GM21528 (cell line): ENCODE results near the gene FLOT1.

ENCODE experiments used
- ATAC-seq: cut with Tn5 transposase; IDR thresholded peaks from one replicate; pipeline ENCODE4 v1.9.1; 2021; ENCODE audit warnings: mild to moderate bottlenecking, moderate library complexity; ENCODE audit not compliant: unreplicated experiment, low FRiP score

Gene FLOT1

DNA sequence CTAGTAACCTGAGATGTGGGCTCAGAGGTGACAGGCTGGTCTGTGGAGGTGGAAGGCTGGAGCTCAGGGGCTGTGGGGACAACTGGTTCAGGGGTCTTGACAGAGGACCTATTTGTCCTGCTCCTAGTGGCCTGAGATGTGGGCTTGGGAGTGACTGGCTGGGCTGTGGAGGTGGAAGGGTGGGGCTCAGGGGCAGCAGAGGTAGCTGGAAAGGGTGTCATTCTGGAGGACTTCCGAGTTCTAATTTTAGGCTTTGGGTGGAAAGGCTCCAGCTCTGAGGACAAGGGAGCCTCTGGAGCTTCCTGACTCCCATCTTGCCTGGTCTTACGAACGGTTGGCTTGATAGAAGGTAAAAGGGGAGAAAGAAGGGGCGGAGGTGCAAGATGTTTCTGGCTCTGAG, 36.9 kb downstream of the FLOT1 start:
- no peak for ATAC-seq

DNA sequence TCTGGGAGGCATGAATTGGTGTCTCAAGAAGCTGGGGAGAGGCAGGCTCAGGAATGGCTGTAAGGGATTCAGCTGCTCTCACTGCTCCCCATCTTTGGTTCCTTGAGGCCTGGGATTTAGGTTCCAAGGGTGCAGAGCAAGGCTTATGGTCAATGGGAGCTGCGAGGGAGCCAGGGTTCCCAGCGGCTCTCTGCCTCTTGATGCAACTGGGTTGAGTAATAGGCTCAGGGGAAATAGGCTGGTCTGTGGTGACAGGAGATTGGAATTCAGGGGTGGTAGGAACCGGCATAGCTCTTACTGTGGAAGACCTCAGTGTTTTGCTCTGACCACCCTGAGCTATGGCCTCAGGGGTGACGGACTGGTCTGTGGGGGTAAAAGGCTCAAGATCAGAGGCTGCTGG, 38.7 kb downstream of the FLOT1 start:
- no peak for ATAC-seq

DNA sequence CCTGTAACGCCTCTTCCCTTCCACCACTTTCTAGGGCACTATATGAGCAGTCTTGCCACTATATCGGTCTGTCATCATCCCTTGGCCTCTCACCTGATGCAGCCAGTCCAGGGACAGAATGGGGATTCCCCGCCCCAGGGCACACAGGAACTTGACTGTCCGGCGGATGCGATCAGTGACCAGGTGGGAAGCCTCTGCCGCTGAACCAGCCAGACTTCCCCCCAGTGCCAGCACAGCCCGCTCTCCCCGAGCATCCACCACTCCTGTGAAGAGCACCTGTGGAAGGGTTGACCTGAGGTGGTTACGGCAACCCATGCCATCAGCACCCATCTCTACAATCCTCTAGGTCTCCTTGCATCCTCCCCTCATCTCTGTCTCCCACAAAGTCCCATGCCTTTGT, 39.5 kb downstream of the FLOT1 start:
- no peak for ATAC-seq

DNA sequence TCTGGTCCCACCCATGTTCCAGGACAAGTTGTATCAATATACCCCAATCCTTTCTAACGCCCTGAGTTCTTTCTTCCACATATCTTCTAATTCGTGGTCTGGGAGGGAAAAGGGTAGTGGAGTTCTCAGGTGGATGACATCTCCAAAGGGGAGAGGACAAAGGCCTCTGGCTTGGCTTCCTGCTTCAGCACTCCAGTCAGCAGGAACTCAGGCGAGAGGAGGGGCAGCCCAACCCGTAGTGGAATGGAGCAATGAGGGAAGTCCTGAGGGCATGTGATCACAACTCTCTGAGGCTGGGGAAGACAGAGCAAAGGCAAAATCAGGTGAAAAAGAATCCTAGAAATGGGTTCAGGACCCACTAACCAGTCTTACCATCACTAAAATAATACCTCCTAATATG, 42.1 kb downstream of the FLOT1 start:
- ATAC-seq, result no peak

- ATAC-seq, result no peak
These were observed 46.1 kb downstream of the FLOT1 start for GRCh38 chr6:30696432-30696831.

DNA sequence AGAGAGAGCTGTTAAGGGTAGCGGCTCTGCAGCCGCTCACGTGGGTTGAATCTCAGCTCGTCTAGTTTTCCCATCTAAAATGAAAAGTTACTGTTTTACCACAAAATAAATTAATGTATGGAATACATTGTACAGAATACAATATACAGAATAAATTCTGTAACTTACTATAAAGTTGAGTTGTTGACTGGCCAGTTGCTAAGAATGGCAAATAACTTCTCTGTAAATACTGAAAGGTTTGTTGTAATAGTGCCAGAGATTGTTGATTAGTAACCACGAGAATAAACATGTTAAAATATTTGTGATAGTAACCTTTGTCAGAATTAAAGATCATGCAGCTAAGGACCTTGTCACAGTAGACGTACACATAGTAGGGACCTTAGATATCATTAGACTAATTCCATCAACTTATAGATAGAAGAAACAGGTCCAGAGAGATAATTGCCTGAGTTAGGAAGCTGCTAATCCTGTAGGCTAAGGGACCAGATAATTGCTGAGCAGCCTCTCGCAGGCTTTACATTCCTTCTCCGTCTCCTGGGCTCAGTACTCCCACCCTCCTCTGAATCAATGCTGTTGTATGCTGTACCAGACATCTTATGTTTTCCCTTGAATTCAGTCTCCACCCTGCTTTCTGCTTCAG, 51.2 kb downstream of the FLOT1 start:
- no peak for ATAC-seq

DNA sequence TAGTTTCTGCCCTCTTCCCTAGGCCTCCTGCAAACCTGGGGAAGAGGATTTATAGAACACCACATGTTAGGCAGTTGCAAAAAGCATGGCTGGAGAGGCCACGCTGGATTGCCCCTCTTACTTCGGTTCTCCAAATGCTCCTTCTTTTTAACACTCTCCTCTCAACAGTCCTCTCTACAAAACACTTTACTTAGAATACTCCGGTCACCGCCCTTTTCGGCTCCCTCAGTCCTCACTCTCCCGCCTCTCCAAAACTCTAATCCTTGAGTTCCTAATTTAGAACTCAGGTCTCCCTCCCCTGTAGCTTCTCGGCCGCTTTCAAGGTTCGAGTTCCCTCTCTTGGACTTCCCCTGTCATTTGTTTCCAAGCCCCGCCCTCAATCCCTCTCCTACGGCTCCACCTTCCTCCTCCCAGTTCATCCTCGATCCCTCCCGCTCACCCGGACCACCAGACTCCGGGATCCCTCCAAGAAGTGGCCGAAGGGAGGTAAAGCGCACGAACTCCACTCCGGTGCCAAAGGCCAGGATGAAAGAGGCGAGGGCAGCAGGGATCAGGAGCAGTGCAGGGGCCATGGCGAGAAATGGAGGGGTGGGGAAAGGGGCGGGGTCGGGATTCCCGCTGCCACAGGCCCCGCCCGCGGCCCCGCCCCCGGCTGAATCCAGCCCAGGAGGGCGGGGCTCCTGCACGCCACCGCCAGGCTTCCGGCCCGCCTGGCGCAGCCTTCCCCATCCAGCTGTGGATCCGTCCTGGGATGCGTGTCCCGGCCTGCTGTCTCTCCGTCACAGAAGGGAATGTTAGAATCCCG, 51.9 kb downstream of the FLOT1 start, which contains the start of gene NRM:
TSS of gene NRM (minus strand) at position 582 of the 805 bp plus-strand sequence. CDS start at position 572, 10 bp downstream.
- peak; percentile 24 for ATAC-seq

- ATAC-seq, result no peak
These were observed 52.5 kb downstream of the FLOT1 start for GRCh38 chr6:30689985-30690384.

GRCh38 chr6:30689022-30689865, 53.2 kb downstream of the FLOT1 start:
- ATAC-seq, result no peak

DNA sequence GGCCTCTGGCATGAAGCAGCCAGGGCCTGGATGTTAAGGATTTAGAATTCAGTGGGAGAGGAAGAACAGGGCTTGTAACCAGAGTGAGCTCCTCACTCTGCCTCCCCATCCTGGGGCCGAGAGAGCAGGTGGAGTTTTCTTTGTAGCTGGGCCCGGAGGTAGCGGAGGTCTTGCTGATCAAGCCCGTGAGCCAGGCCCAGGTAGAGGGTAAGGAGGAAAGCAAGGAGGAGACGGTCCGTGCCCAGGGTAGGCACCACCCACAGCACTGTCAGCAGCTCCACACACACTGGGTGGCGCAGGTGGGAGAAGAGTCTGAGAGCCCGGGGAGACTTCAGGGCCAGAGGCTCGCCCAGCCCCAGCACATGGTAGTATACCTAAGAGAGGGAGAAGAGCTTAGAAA, 53.9 kb downstream of the FLOT1 start:
- ATAC-seq, result no peak

GRCh38 chr6:30687659-30688431, 54.6 kb downstream of the FLOT1 start:
- ATAC-seq, result no peak

DNA sequence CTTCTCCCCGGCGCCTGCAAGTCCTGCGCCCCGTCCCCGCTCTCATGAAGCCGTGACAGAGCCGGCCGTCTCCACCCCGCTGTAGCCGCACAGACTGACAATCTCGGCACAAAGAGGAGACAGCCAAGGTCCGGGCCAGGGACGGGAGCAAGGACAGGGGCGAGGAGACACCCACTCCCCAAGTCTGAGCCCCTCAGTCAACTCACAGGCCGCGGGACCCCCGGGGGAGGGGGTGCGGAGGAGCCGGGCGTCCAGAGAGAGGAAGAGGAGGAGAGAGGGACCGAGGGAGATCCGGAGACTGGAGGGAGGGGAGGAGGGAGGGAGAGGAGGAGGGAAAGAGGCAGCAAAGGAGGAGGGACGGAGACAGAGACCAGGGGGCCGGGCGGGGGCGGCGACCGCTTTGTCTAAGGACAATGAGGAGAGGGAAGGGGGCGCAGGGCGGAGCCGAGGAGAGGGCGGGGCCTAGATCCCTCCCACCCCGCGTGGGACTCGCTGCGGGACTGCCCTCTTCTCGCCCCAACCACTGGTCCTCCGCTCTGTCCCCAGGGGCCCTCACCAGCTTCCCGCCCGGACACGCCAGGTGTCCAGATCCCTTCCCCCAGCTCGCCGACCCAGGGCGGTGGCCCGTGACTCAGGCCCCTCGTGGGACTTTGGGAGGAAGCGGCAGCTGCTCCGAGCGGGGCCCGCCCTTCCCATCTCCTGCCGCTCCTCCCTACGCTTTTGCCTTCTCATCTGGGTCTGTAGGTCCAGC, 55.4 kb downstream of the FLOT1 start:
- ATAC-seq, result no peak

- ATAC-seq, result no peak
These were observed 56.2 kb downstream of the FLOT1 start, which contains the start of gene PPP1R18 for GRCh38 chr6:30686009-30686907. Gene PPP1R18, minus strand, starts transcription at chr6:30686645. Its CDS starts 627 bp downstream, at chr6:30686018.

- no peak for ATAC-seq
These were observed 57.1 kb downstream of the FLOT1 start for GRCh38 chr6:30685157-30686008.

DNA sequence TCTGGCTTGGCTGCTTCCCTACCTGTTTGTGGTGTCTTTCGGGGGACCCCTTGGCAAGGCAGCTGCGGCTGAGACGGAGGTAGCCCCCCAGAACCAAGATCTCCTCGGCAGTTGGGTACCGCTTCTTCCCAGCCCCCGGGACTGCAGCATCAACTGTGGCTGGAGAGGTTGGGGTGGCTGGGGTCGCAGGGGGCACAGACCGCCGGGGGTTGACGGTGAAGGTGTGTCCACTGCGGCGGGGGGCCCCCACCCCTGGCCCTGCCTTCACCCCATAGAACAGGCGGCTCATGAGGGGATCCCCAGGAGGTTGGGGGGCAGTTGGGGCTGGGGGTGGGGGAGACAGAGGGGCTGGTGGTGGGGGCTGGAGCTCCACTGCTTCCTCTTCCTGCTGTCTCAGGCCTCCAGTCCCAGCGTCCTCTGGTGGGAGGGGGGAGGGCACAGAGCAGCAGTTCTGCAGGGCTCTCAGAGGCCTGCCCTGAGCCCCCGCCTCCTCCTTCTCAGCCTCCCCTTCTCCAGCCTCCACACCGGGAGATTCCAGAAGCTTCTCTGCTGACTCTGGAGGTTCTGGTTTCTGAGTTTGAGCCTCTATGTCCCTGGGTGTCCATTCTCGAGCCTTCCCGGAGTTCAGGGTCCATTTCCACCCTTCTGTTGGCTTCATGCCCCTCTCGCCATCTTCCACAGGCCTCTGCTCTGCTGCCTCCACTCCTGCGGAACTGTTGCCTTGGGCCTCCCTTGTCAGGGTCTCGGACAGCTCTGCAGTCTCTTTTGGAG, 57.9 kb downstream of the FLOT1 start:
- no peak for ATAC-seq

- ATAC-seq, result no peak
These were observed 58.5 kb downstream of the FLOT1 start for GRCh38 chr6:30683980-30684338.
